ENCODE results near the gene VSIG4.

GRCh38 chrX:66042307-66043077 lies 2.6 kb upstream of the VSIG4 start:
- TF ChIP-seq, protein P1, sequence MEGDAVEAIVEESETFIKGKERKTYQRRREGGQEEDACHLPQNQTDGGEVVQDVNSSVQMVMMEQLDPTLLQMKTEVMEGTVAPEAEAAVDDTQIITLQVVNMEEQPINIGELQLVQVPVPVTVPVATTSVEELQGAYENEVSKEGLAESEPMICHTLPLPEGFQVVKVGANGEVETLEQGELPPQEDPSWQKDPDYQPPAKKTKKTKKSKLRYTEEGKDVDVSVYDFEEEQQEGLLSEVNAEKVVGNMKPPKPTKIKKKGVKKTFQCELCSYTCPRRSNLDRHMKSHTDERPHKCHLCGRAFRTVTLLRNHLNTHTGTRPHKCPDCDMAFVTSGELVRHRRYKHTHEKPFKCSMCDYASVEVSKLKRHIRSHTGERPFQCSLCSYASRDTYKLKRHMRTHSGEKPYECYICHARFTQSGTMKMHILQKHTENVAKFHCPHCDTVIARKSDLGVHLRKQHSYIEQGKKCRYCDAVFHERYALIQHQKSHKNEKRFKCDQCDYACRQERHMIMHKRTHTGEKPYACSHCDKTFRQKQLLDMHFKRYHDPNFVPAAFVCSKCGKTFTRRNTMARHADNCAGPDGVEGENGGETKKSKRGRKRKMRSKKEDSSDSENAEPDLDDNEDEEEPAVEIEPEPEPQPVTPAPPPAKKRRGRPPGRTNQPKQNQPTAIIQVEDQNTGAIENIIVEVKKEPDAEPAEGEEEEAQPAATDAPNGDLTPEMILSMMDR (IDR thresholded peaks at IDR 0.05), result no peak
- TF ChIP-seq EZH2phosphoT487 (IDR thresholded peaks at IDR 0.05) (no peak), EZH2 (IDR thresholded peaks at IDR 0.05) (no peak)
